Stomach (tissue), 9 donors: ENCODE data around the gene EIF3D. TPM values are rescaled to one million over a fixed set of nuclear protein-coding genes. Genes with fewer than 3 reads are reported as not detected.

Experiments
- DNase-seq, 2 donors: peaks; one replicate each; pipeline versions ENCODE4 v3.0.0 to v3.0.0-alpha.2; 2013 to 2019
- H3K27ac ChIP-seq, 5 donors: fragments of 200-600 bp in 4 of 5; sonication (generic) in 4 of 5; one replicate each; pipeline ENCODE4 v1.5.1; 2013 to 2019; ENCODE audit warnings: mild to moderate bottlenecking in 1 of 5, moderate library complexity in 1 of 5
- H3K27me3 ChIP-seq, 3 donors: fragments of 200-600 bp; sonication (generic); one replicate each; pipeline ENCODE4 v1.5.1; 2017 to 2019; ENCODE audit warnings: mixed run types in 1 of 3
- H3K36me3 ChIP-seq, 4 donors: fragments of 200-600 bp; sonication (generic); 1 replicate in 3 of 4; 2 replicates in 1 of 4; pipeline ENCODE4 v1.5.1; 2016 to 2019
- H3K4me1 ChIP-seq, 4 donors: fragments of 200-600 bp; sonication (generic); one replicate each; pipeline ENCODE4 v1.5.1; 2016 to 2019
- H3K4me3 ChIP-seq, 4 donors: fragments of 200-600 bp; sonication (generic) in 3 of 4; one replicate each; pipeline ENCODE4 v1.5.1; 2016 to 2019; ENCODE audit warnings: mild to moderate bottlenecking in 1 of 4
- H3K9me3 ChIP-seq, 4 donors: fragments of 200-600 bp; sonication (generic); one replicate each; pipeline ENCODE4 v1.5.1; 2016 to 2019
- CTCF ChIP-seq, 7 experiments: fragments of 450-650 bp in 4 of 7; fragments of 200-600 bp in 3 of 7; sonication (generic) in 3 of 7; IDR thresholded peaks; one replicate each; pipeline ENCODE4 v1.5.1; 2016 to 2019; ENCODE audit warnings: antibody characterized with exemption in 7 of 7, control low read depth in 2 of 7, mild to moderate bottlenecking in 1 of 7
- EP300 ChIP-seq: sonication (generic); formaldehyde crosslinking; IDR thresholded peaks from one replicate; pipeline ENCODE4 v1.6.1; 2017; ENCODE audit warnings: antibody characterized with exemption
- POLR2A ChIP-seq, 4 donors: fragments of 450-650 bp; IDR thresholded peaks; one replicate each; pipeline ENCODE4 v1.6.1; 2016; ENCODE audit warnings: antibody characterized with exemption in 4 of 4, control low read depth in 2 of 4, mild to moderate bottlenecking in 1 of 4, moderate library complexity in 1 of 4
- POLR2AphosphoS5 ChIP-seq, 3 donors: sonication (generic); formaldehyde crosslinking; IDR thresholded peaks; one replicate each; pipeline ENCODE4 v1.6.1; 2016; ENCODE audit warnings: antibody characterized with exemption in 3 of 3
- WGBS, 5 donors: extraction: QIAGEN DNeasy Blood & Tissue Kit in 3 of 5; methylation state at CpG; one replicate each; pipeline versions ENCODE4 v1.1.5 to v1.1.7; 2013 to 2018; 5-methylcytosine and 5-hydroxymethylcytosine counted together
- intact Hi-C: fragments of 100-400 bp; cut with DNase I; formaldehyde crosslinking; loops from one replicate; pipeline ENCODE4 v1.15.1; 2023; ENCODE audit warnings: low total_unique reads
- polyA plus RNA-seq, 3 donors: library from polyadenylated mRNA; stranded (reverse); fragments of 200-250 nt; gene quantifications; one replicate each; pipeline ENCODE4 v1.2.3, GENCODE V29; 2013
- total RNA-seq, 5 donors: library from RNA; depleted of rRNA; stranded (reverse); fragments of >200 nt; gene quantifications; one replicate each; pipeline versions ENCODE4 v1.1.0 to v1.2.3, GENCODE V29; 2014 to 2016
- donor health status: healthy with polysubstance abuse.
- donor health status: Bipolar disorder and iron deficiency.
- donor health status: healthy.

EIF3D gene
- total and polyA plus RNA-seq, 8 donors = 80.4 to 242 (median 187) TPM

GRCh38 chr22:36471341-36471821, 57.6 kb downstream of the EIF3D start:
- H3K27me3 ChIP-seq = no peaks in the 10 kb centered on the region
- DNase-seq = no peak

GRCh38 chr22:36470994-36471331, 58.0 kb downstream of the EIF3D start:
- intact Hi-C loops = loop anchor here (5.0 to 10.0 kb wide), 2 partner anchors 106 to 169 kb away; no protein-coding TSS in a partner anchor
- WGBS, 5 donors = 64 to 73% (median 71%) methylated on average over 7 to 10 of the region's 10 CpGs
- Histone ChIP-seq H3K4me1 (peaks cover 25 to 66% (median 45%) of the 10 kb centered on the region in 4 donors), H3K36me3 (peaks cover 30 to 71% (median 68%) of the 10 kb centered on the region in 4 donors), H3K27me3 (no peaks in the 10 kb centered on the region), H3K4me3 (peak overlapping the region in 2 of 4 donors; percentile 15 to 24), H3K27ac (peak overlapping the region; percentile 34 to 94 (median 82)), H3K9me3 (no peaks in the 10 kb centered on the region)
- peak in 1 of 2 donors; percentile 63 for DNase-seq
- TF ChIP-seq POLR2A (IDR thresholded peaks at IDR 0.05) (no peak), CTCF (IDR thresholded peaks at IDR 0.05) (no peak), POLR2AphosphoS5 (IDR thresholded peaks at IDR 0.05) (peak in 2 of 3 donors; percentile 30 to 67), EP300 (peak; percentile 36)

More at GRCh38 chr22:36471341-36471821, 57.6 kb downstream of the EIF3D start:
- Histone ChIP-seq H3K27ac (peak overlapping the region; percentile 34 to 94 (median 82)), H3K4me1 (peaks cover 22 to 62% (median 41%) of the 10 kb centered on the region in 4 donors), H3K36me3 (peaks cover 34 to 75% (median 71%) of the 10 kb centered on the region in 4 donors), H3K9me3 (no peaks in the 10 kb centered on the region), H3K4me3 (peak overlapping the region in 2 of 4 donors; percentile 15 to 24)
- intact Hi-C loops = loop anchor here (5.0 to 10.0 kb wide), 2 partner anchors 107 to 169 kb away; no protein-coding TSS in a partner anchor
- peak in 2 of 3 donors; percentile 30 to 42 for TF ChIP-seq POLR2AphosphoS5 (IDR thresholded peaks at IDR 0.05)
- TF ChIP-seq EP300 = no peak
- 73 to 87% (median 84%) methylated on average over 14 of the region's 14 CpGs for WGBS, 5 donors

GRCh38 chr22:36470162-36470993, 58.6 kb downstream of the EIF3D start:
- no peak overlapping the region for H3K4me3 ChIP-seq
- TF ChIP-seq CTCF (IDR thresholded peaks at IDR 0.05) (peak in 5 of 7 experiments; percentile 89 to 95 (median 91)), POLR2A (IDR thresholded peaks at IDR 0.05) (no peak), EP300 (no peak), POLR2AphosphoS5 (IDR thresholded peaks at IDR 0.05) (peak; percentile 38 to 89 (median 55))
- peak; percentile 87 to 95 for DNase-seq
- intact Hi-C loops = loop anchor here (5.0 to 10.0 kb wide), 2 partner anchors 106 to 168 kb away; no protein-coding TSS in a partner anchor
- no peaks in the 10 kb centered on the region for H3K9me3 ChIP-seq
- H3K27ac ChIP-seq = peak overlapping the region in 4 of 5 donors; percentile 76 to 94 (median 84)
- 36 to 44% (median 41%) methylated on average over 13 to 14 of the region's 14 CpGs for WGBS, 5 donors
- H3K36me3 ChIP-seq = peaks cover 24 to 66% (median 63%) of the 10 kb centered on the region in 4 donors
- no peaks in the 10 kb centered on the region for H3K27me3 ChIP-seq
- H3K4me1 ChIP-seq = peaks cover 31 to 72% (median 51%) of the 10 kb centered on the region in 4 donors

GRCh38 chr22:36469094-36469710, 59.8 kb downstream of the EIF3D start:
- 51 to 71% (median 61%) methylated on average over 13 to 14 of the region's 14 CpGs for WGBS, 5 donors
- Histone ChIP-seq H3K27ac (peak overlapping the region in 4 of 5 donors; percentile 76 to 94 (median 84)), H3K36me3 (peaks cover 13 to 54% (median 52%) of the 10 kb centered on the region in 4 donors), H3K4me1 (peaks cover 40 to 83% (median 56%) of the 10 kb centered on the region in 4 donors), H3K9me3 (no peaks in the 10 kb centered on the region), H3K4me3 (no peak overlapping the region), H3K27me3 (no peaks in the 10 kb centered on the region)
- intact Hi-C loops = no loop called here
- DNase-seq = no peak
- TF ChIP-seq POLR2AphosphoS5 (IDR thresholded peaks at IDR 0.05) (peak in 1 of 3 donors; percentile 64), CTCF (IDR thresholded peaks at IDR 0.05) (no peak)
